NCI-H1694 treated with DMSO at 0.1 percent for 48 hours (cell line): ENCODE data around the gene CD47.

Experiments used
- DNase-seq: peaks from one replicate; lab custom pipeline; 2025; lab: John Stamatoyannopoulos, UW

CD47 gene

DNA sequence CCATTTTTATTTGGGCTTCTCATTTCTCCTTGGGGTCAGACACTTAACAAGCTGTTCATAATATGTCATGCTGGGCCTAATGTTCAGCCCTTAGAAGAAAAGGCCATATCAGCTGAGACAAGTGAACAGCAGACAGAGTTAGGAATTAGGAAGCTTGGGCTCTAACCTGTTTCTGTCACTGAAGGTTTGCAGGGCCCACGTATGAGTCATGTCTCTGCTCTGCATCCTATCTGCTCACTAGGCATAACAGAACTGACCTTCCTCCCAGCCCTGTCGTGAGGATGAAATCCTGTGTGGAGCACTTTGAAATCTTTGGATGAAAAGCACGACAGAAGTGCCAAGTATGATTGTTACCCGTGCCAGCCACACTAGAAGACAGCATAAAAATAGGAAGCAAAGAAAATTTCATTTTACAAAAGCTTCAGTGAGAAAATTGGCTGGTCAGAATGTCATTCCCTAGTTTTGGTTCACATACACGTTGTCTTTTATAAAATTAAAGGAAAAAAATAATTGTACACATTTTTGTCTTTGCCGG, 26.5 kb upstream of the CD47 start:
- no peak for DNase-seq

DNA sequence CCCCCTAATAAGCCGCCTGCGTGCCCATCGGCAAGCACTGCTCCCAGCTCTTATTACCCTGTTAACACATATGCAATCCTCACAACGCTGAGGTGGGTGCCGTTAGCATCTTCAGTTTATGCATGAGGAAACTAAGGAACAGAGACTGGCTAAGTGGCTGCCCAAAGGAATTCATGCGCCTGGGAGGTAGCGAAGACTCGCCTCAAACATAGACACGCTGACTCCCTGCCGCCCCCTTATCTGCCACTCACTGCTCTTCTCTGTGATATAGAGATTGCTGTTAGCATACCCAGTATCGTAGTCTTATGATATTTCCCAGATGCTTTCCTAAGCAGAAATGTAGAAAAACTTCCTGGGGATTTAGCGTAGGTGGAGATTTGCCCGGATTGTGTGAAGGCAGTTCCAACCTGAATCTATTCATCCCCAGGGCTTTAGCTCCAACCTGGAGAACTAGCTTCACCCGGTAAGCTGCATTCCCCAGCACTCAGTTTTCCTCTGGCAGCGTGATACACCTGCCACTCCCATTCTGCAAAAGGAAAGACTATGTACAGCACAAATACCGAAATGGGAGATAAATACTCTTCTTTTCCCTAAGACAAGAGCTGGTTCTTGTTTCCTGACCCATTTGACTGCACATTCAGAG, 23.7 kb upstream of the CD47 start:
- no peak for DNase-seq

DNA sequence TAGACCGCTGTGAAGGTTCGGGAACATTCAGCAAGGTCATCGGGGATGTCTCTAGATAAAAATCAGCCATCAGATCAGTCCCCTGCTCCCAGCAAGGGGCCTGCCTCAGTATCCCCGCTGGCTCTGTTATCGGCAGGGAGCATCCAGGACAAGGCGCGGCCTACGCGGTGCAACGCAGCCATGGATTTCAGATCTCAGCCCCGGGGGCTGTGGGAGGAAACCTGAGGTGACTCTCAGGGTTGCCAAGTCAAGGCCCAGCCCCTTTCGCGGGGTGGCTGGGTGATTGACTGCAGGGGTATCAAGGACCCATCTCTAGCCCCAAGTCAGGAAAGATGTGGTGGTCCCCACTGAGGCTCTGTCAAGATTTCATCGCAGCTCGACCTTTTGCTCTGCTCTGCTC, 23.1 kb upstream of the CD47 start:
- no peak for DNase-seq

DNA sequence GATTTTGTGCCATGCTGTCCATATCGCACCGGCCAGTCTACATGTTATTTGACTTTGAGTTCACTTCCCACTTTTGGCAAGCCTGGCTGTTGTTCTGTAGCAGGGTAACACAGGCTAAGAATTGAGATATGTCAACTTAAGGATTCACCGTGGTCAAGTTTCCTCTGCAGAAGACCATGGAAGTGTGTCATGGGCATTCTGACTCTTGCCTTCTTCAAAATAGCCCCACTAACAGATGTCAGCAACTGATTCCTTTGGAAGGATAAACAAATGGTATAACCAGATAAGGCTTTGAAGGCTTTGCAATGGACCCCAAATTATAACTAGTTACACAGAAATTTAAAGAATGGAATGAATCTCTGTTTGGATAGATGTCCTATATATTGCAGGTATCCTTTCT, 20.1 kb upstream of the CD47 start:
- DNase-seq: no peak

DNA sequence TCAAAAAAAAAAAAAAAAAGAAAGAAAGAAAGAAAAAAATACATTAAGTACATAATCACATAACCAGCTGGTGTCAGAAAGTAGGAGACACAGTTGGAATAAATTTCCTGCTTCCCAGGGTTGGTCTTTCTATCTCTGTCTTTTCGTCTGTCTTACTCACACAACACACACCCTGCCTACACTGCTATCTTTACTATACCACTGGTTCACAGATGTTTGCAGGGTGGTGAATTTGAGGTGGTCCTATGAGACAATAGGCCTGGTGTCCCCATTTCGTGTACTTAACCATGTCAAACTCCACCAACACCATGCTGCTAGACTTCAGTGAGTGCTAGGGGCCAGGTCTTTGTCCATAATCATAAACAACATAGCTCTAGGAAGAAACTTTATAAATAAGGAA, 17.6 kb upstream of the CD47 start:
- no peak for DNase-seq

DNA sequence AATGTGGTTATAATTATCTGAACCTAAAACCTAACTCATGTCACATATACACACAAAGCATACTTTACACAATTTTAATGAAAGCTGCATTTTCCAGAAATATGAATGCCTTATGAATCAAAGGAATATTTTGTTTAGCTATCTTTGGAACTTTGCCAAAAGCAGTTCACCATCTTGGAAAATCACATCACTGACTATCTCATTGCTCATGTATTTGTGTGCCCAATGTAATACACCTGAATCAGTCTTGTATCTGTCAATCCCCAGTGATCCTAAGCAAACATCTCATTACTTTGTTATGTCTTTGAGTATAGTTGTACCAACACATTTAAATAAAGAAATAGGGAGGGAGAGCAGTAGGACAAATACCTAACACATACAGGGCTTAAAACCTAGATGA, 15.6 kb upstream of the CD47 start:
- DNase-seq: no peak

DNA sequence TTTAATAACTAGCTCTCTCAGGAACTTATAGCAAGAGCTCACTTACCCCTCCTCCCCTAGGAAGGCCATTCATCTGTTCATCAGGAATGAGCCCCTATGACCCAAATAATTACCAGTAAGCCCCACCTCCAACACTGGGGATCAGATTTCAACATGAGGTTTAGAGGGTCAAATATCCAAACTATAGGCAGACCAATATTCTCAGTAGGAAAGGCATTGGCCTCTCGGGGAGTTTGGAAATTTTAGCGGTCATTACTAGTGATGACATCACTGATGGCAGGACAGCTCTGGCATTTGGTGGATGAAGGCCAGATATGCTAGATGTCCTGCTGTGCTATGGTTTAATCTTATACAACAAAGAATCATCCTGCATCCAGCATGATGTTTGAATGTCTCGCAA, 15.2 kb upstream of the CD47 start:
- DNase-seq: no peak

DNA sequence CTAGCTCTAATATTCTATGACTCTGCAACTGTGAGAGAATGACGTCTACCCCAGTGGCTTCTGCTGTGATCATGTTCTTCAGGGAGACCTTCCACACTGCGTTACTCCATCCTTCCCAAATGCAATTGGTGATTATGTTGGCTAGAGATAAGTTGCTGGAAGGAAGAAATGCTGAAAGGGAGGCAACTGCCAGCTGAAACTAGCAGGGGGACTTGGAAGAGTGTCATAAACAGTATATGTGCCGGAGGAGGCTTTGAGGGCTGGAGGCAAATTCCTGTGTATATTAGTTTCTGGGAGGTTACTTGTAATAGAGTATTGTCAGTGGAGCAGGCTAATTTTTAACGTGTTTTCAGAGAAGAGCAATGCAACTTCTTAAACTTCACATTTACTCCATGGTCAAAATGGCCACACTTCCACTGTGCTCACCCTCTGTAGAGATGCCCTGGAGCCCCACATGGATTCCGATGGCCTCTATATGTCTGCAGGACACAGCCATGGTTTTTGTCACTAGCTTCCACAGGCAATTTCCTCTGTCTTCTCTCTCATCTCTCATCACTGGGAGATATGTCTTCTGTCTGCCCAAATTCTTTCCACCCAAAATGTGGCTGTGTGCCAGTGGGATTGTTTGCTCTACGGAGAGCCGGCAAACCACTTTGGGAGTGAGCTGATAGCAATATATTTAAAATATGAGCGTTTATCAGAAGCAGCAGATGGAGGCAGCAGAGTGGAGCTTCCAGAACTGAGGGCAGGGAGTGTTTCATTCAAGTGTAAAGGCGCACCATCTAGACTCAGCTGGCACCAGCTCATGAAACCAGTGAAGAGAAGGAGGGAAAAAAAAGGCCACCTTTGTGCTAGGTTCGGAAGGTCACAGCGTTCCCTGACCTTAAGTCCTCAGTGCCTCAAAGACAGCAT, 13.3 kb upstream of the CD47 start:
- peak; percentile 83 for DNase-seq

DNA sequence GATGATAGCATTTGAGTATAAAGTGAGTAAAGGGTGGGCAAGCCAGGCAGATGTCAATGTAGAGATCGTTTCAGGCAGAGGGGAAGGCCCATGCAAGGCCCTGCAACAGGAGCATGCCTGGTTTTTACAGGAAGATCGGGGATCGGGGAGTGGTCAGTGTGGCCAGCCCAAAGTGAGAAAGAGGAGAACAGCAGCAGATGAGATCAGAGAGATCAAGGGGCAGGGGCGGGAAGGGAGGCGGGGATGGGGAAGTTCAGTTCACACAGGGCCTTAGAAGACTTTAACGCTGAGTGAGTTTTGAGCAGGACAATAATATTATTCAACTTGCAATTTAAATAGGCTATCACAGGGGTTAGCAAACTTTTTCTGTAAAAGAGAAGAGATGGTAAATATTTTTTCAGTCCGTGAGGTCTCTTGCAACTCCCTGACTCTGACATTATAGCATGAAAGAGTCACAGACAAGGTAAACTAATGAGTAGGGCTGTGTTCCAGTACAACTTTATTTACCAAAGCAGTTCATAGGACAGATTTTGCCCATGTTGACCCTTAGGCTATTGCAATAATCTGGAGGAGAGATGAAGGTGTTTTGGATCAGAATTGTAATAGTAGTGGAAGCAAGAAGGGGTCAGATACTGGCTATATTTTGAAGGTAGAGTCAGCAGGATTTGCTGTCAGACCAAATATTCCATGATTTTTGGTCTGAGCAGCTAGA, 12.4 kb upstream of the CD47 start:
- DNase-seq: no peak

DNA sequence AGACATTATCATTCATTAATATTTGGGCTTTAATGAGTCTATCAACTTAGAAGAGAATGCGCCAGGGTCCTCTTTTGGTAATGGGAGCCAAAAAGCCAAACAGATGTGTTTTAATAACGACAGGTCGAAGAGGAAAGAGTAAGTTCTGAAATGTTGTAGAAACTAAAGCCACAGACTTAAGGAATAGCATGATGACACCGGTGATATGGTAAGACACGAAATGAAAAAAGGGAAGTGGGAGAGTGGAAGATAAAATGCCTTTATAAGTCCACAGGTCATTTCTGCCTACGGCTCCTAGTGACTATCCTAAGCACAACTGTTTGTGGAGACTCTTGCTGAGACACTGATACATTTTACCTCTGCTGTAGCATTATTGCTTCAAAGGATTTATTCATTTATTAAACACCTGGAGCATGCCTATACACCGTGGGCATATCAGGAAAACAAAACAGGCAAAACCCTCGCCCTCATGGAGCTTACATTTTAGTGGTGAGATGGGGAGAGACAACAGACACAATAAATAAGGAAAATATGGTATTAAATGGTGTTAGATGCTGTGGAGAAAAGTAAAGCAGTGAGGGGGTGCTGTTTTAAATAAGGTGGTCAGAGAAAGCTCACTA, 11.7 kb upstream of the CD47 start:
- DNase-seq: no peak

DNA sequence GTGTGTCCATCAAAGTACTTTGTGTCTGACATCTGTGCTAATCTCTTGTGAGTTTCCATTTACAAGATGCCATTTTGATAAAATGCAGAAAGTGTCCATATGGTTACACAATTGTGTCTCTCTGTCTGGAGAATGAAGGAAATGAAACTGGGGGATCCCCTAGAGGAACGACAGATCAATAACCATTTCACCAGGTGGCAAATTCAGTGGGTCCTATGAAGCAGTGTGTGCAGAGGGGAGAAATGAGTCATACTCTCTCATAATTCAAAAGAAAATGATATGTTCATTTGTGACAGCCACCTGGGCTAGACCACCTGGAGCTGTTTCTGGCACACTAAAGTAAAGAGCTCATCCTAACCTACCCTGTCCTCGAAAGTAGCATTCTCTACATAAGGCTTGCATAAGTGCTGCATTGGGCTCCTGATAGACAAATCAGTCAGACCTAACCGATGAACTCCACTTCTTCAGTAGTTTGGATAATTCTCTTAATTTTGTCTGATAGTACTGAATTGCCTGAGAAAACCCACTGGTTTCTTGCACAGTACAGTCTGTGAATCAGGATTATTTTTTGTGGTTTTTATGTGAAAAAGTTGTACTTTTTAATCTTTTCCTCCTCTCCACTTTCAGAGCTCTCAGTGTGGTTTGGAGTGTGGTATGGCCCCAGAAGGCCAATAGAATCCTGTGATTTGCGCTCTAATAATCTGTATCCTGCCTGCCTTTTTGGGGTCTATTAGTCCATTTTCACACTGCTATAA, 10.3 kb upstream of the CD47 start:
- DNase-seq: no peak

DNA sequence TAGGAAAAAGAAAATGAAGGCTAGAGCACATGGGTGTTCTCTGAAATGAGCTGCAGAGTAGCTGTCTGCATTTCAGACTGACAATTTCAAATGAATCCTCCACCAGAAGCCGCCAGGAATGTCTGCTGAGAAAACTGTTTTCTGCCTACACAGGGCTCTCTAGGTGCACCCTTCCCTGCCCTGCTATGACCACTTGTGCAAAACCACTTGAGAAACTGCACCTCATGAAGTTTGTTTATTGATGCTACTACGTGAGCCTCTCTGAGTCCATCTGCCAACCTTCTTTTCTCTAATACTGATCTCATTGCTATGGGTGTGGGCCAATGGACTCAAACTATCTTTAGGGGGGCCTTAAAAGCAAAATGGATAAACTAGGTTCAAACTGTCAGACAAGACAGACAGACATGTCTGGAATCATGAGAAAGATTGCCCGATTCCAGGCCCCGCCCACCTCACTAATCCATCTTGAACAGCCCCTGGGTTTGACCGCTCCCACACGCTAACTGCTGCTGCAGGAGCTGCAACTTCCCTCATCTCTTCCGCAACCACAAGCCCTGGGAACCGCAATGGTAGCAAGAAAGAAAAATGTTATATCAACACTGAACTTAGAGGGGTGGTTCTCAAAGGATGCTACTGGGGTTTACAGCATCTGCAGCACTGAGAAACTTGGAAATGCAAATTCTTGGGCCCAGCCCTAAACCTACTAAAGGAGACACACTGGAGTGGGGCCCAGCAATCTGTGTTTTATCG, 9.0 kb upstream of the CD47 start:
- no peak for DNase-seq

DNA sequence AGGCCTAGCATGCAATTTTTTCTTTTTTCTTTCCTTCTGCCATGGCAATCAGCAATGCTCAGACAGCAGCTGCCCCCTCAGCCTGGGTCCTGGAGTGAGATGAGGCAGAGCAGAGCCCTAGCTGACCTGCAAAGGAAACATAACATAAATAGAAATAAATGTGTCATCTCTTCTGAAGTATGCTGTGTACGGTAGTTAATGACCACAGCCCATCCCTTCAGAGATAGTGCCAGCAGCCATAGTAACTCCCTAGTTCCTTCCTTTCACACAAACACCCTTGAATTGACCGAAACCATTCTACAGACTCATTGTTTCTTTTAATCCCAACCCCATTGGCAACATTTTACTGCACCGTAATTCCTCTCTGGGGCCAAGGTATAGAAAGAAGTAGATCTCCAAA, 8.4 kb upstream of the CD47 start:
- DNase-seq: no peak

DNA sequence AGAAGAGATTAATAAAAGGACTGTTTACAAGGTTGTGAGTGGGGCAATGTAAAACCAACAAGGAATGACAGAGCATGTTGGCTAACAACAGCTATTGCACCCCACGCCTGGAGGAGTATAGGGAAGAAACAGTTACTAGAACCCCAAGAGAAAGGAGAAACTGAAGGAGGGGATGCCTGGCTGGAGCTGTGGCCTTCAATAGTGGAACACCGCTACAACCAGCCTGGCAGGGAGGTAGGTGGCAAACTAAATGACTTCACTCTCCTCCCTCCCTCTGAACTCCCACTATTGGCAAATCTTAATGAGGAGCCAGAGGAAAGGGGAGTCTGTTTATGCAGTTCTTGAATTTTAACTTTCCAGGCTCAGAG, 7.2 kb upstream of the CD47 start:
- no peak for DNase-seq

DNA sequence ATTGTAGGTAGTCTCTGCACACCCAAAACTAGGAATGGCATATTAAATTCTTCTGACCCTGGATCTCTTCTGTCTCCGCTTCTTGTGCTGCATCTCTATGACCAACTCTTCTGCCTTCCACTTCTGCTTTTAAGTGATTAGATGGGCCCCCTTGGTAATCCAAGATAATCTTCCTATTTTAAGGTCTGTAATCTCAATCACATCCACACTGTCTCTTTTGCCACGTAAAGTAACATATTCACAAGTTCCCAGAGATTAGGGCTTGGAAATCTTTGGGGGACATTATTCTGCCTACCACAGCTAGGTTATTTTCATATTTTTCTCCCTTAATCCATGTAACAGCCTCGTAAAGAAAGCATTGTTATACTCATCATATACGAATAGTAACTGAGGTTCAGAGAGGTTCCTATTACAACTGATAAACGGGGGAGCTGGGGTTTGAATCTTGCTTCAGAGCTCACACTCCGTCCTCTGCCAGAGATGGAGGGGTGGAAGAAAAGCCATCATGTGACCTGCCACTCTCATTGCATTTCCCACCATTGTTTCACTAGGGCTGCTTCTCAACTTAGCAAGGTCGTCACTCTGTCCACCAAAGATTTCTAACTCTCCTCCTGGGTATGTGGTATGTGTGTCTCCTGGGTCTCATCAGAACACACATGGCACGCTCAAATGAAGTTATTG, 6.6 kb upstream of the CD47 start:
- DNase-seq: no peak

DNA sequence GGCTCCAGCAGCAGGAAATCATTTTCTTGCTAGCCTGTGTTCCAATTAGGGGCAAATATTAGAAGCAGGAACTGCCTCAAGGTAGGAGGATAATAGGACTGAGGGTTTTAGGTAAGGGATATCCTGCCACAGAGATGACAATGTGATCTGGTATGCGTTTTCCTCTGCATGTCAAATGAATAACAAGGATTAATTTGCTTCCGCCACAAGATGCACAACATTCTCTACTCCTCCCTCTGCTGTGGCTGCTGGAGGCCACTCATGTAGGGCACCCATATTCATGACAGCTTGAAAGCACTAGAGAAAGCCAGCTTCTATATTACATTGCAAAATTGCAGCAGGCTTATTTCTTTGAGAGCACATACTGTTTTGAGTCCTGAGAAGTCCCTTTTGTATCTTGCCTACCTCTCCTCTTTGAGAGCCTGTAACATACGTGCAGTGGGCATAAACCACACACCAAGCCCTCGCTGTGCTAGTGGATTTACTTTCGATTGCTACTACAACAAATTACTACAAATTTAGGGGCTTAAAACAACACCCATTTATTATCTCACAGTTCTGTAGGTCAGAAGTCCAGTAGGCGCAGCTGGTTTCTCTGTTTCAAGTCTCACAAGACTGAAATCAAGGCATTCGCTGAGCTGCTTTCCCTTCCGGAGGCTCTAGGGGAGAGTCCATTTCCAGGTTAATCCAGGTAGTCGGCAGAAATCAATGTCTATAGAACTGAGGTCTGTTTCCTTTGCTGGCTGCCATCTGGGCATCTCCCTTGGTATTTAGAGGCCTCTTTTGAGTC, 5.9 kb upstream of the CD47 start:
- no peak for DNase-seq

DNA sequence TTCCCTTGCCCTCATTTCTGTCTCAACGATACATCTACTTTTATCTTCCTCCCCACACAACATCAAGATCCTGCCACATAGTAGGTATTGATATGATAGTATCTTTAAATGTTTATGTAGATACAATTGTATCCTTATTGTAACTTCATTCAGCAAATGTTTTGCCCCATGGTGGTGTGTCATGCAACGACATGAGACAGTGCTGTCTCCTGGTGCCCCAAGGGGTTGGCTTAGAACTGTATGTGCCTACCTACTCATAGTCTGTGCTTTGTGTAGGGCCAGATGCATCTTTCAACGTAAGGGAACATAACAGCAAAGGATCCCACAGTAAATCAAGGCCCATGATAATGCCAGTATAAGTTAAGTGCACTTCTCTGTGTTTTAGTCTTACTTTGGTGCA, 2.8 kb upstream of the CD47 start:
- no peak for DNase-seq

DNA sequence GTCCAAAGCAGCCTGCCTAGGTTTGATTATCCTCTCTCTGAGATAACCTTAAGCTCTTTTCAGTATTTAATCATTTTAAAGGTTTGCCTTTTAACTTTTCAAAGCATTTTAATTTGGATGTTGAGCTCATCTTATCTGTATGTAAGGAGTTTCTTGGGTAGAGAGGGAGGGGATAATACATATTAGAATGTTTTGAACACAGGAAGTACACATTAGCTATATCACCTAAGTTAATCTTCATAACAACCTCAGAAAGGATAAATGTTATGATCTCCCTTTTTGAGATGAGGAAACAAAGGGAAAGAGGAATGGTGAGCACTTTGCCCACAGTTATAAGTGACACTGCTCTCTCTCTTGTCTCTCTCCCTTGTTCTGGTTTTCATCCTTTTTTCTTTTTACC, 2.2 kb upstream of the CD47 start:
- no peak for DNase-seq

DNA sequence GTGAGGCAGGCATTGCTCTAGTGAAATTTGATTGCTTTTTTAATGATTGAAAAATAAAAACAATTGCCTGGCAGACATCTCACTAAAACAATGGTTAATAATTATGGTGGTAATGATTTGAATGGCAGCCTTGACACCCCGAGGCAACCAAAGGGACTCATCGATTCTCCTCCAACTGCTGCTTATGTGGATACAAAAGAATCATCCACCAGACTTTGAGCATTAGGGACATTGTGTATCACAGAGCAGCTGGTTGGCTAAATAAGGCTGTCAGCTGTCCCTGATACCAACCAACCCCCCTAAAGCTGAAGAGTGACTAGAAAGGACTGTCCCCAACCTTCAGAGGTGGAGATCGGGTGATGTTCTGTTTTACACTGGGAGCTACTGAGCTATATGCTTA, 1.7 kb upstream of the CD47 start:
- no peak for DNase-seq
